Islet of Langerhans (tissue), 1 donor: ENCODE results near the gene NR4A3.
"Not testable (repeated sequence)": the region's sequence is repeated elsewhere in the genome, so short reads cannot be mapped to it uniquely, and the experiment has no call there.

ENCODE experiments used
- FAIRE-seq: peaks from one replicate; lab custom pipeline; 2011; peaks lifted over from hg19 to GRCh38; lab: Jason Lieb, UNC

The NR4A3 gene

GRCh38 chr9:99821396-99822108 is at the start of gene NR4A3:
NR4A3 (plus strand) TSS chr9:99821885; CDS start chr9:99828043, 6,158 bp downstream.
- FAIRE-seq, result peak; percentile 27

- FAIRE-seq, result peak; percentile 47
These were observed 48.1 kb upstream of the NR4A3 start for GRCh38 chr9:99773468-99774138.

GRCh38 chr9:99778308-99778707 is 43.4 kb upstream of the NR4A3 start:
- no peak for FAIRE-seq

GRCh38 chr9:99778836-99779235 is 42.8 kb upstream of the NR4A3 start:
- no peak for FAIRE-seq

GRCh38 chr9:99779277-99779676 is 42.4 kb upstream of the NR4A3 start:
- FAIRE-seq, result no peak

GRCh38 chr9:99782349-99782748 is 39.3 kb upstream of the NR4A3 start:
- FAIRE-seq, result not testable (repeated sequence)

GRCh38 chr9:99782962-99783718 is 38.5 kb upstream of the NR4A3 start:
- no peak for FAIRE-seq

GRCh38 chr9:99783799-99784198 is 37.9 kb upstream of the NR4A3 start:
- FAIRE-seq, result no peak

- no peak for FAIRE-seq
These were observed 36.6 kb upstream of the NR4A3 start for GRCh38 chr9:99785010-99785590.

- FAIRE-seq, result peak; percentile 84
These were observed 34.1 kb upstream of the NR4A3 start for GRCh38 chr9:99787556-99787955.

GRCh38 chr9:99793528-99793927 is 28.2 kb upstream of the NR4A3 start:
- FAIRE-seq, result no peak

GRCh38 chr9:99796231-99796630 is 25.5 kb upstream of the NR4A3 start:
- FAIRE-seq, result no peak

- no peak for FAIRE-seq
These were observed 19.9 kb upstream of the NR4A3 start for GRCh38 chr9:99801775-99802174.

- no peak for FAIRE-seq
These were observed 18.0 kb upstream of the NR4A3 start for GRCh38 chr9:99803694-99804093.

GRCh38 chr9:99807276-99807852 is 14.3 kb upstream of the NR4A3 start:
- peak; percentile 97 for FAIRE-seq

- FAIRE-seq, result no peak
These were observed 13.7 kb upstream of the NR4A3 start for GRCh38 chr9:99807956-99808355.

- FAIRE-seq, result no peak
These were observed 13.2 kb upstream of the NR4A3 start for GRCh38 chr9:99808454-99808853.

GRCh38 chr9:99809586-99810319 is 11.9 kb upstream of the NR4A3 start:
- no peak for FAIRE-seq

GRCh38 chr9:99811172-99811571 is 10.5 kb upstream of the NR4A3 start:
- FAIRE-seq, result no peak

- no peak for FAIRE-seq
These were observed 9.9 kb upstream of the NR4A3 start for GRCh38 chr9:99811598-99812383.

- FAIRE-seq, result no peak
These were observed 7.9 kb upstream of the NR4A3 start for GRCh38 chr9:99813739-99814138.
